GM12872 (cell line): ENCODE data around the gene OR10G4.

Experiments used
- TF ChIP-seq, protein P1 (sequence below): IDR thresholded peaks from 3 replicates; pipeline ENCODE4 v1.5.1; 2011; ENCODE audit warnings: low read depth, mild to moderate bottlenecking, low read length, moderate library complexity; ENCODE audit not compliant: insufficient read depth

The OR10G4 gene, protein sequence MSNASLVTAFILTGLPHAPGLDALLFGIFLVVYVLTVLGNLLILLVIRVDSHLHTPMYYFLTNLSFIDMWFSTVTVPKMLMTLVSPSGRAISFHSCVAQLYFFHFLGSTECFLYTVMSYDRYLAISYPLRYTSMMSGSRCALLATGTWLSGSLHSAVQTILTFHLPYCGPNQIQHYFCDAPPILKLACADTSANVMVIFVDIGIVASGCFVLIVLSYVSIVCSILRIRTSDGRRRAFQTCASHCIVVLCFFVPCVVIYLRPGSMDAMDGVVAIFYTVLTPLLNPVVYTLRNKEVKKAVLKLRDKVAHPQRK

DNA sequence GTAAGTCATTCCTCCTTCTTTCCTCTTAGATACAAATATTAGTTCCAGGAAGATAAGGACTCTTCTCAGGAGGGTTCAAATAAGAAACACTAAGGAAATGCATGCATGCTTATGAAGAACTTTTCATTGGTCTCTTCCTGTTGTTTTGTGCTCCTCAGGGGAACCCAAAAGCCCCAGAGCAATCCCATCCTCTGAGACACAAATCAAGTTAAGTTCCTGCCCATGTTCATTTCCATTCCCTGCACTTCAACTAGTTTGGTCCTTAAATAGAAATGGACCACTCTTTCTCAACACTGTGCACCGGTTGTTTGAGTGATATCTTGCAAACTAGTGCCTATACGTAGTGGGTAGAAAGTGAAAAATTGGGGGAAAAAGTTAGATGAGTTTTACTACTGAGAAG is at the start of gene OR10G4:
Gene OR10G4 (plus strand): TSS at position 301 of the 400 bp plus-strand sequence. CDS start 2,578 bp downstream, outside the sequence.
- TF ChIP-seq, protein P1, sequence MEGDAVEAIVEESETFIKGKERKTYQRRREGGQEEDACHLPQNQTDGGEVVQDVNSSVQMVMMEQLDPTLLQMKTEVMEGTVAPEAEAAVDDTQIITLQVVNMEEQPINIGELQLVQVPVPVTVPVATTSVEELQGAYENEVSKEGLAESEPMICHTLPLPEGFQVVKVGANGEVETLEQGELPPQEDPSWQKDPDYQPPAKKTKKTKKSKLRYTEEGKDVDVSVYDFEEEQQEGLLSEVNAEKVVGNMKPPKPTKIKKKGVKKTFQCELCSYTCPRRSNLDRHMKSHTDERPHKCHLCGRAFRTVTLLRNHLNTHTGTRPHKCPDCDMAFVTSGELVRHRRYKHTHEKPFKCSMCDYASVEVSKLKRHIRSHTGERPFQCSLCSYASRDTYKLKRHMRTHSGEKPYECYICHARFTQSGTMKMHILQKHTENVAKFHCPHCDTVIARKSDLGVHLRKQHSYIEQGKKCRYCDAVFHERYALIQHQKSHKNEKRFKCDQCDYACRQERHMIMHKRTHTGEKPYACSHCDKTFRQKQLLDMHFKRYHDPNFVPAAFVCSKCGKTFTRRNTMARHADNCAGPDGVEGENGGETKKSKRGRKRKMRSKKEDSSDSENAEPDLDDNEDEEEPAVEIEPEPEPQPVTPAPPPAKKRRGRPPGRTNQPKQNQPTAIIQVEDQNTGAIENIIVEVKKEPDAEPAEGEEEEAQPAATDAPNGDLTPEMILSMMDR = no peak

DNA sequence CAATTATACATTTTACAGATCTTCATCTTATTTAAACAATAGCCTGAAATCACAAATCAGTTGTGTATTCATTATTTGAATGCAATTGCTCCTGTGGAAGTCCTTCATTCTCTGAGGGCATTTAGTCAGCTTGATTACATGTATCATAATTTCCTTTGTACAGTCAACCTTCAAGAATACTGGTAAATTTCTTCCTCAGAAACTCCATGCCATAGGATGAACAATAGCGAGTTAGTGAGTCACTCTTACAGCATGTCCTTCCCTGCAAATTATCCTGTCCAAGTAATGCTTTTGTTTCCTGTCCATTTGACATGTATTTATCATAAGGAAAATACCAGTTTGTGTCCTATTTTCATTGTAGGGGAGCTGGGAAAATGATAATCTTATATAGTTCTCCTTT is 39.0 kb upstream of the OR10G4 start:
- TF ChIP-seq, protein P1 = no peak

DNA sequence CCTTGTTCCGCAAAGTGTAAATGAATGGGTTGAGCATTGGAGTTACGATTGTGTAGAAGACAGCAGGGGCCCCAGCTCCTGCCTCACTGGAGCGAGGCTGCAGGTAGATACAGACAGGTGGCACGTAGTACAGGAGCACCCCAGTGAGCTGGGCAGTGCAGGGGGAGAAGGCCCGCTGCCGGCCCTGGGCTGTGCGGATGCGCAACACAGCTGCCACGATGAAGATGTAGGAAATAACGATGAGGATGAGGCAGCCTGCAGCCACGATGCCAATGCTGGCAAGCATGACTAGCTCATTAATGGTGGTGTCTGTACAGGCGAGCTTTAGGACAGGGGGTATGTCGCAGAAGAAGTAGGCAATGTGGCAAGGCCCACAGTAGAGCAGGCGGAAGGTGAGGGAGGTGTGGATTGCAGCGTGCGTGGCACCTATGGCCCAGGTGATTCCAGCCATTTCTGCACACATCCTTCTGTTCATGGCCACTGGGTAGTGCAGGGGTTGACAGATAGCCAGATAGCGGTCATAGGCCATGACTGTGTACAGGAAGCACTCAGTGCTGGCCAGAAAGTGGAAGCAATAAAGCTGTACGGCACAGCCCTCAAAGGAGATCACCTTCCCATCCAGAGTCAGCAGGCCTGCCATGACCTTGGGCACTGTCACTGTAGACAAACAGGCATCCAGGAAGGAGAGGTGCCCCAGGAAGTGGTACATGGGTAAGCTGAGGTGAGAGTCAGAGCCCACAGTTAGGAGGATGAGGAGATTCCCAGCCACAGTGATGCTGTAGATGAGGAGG is 35.8 kb upstream of the OR10G4 start:
- TF ChIP-seq, protein P1 = no peak

DNA sequence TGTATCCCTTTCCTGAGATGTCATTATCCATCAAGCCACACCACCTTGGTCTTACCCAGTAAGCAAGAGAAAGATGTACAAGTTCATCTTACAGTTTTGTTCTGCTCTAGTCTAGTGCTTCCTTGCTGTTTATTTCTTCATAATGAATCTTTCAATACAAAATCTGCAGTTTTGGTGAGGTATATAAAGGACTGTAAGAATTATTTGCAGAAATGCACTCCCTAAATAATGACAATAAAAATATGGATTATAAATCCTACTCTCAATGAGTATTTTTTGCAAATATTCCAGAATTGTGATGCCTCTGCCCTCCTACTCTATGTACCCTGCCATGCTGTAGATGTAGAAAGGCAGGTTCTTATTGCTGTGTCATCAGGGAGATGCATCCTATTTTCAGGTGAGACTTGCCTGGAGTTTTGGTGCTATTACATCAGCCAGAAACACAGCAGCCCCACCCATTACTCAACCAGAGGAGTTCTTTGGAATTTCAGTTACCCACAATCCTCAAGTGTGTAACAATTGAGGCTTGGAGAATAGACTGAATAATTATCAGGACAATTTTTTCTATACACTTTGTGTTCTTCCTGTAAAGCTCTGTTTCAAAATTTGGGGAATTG is 35.0 kb upstream of the OR10G4 start, which contains the start of gene OR10S1:
Gene OR10S1 (minus strand): TSS at position 51 of the 617 bp plus-strand sequence. CDS start 117 bp downstream, outside the sequence.
- TF ChIP-seq, protein P1 = no peak

DNA sequence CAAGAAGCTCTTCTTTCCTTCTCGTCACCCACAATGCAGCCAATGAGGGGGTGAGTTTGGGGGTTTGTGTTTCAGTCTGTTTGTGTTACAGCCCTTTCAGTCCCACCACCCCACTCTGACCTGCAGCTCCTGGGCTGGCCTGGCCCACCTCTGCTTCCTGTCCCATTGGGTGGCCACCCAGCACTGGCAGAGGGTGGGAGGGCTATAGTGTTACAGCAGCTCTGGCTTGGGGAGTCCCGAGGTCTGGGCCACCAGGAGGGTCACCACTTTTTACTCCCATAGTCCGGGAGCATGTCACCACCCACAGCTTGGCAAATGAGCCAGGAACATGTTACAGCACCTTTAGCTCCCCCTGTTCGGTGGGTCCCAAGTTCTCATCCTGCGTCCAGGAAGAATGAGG is 33.5 kb upstream of the OR10G4 start:
- TF ChIP-seq, protein P1 = no peak

DNA sequence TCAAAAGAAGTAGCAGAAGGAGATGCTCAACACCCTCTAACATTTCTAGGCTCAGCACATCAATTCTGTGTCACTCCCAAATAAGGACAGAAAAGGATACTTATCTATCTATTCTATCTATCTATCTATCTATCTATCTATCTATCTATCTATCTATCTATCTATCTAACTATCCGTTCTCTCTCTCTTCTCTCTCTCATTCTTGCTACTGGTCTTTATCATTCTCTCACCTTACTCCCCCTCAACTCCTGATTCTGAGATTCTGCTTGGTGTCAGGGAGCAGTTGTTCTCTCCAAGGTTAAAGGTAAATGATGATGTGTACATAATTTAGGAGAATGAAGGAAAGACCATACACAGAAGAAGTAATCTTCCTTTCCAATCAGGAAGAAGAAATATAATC is 17.7 kb upstream of the OR10G4 start, which contains the start of gene OR10G6:
Gene OR10G6 (minus strand): TSS at position 43 of the 400 bp plus-strand sequence. CDS start 0 bp downstream, at position 43.
- TF ChIP-seq, protein P1 = no peak

DNA sequence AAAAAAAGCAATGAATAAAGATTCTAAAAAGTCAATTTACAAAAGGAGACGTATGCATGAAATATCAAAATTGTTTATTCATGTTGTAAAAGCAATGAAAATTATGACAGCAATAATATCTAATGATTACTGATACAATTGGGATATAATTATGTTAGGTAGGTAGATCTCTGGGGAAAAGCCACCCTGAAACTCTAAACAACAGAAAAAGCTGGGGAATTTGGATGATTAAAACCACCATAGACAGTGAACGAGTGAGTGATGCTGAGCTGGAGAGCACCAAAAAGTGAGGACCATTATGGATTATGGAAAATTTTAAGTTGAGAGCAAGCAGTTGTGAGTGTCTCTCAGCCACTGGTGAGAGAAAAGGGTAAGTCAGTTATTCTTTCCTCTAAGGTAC is 13.7 kb downstream of the OR10G4 start, which contains the start of gene OR10G8:
Gene OR10G8 (plus strand): TSS at position 301 of the 400 bp plus-strand sequence. CDS start 2,825 bp downstream, outside the sequence.
- TF ChIP-seq, protein P1 = no peak
